Keratinocyte (primary cell): ENCODE data around the gene GBP1. TPM values are rescaled to one million over a fixed set of nuclear protein-coding genes. Genes with fewer than 3 reads are reported as not detected.
"Not testable (repeated sequence)": the region's sequence is repeated elsewhere in the genome, so short reads cannot be mapped to it uniquely, and the experiment has no call there.

Experiments used
- DNase-seq: peaks from one replicate; pipeline ENCODE4 v3.0.0-alpha.2; 2011; ENCODE audit warnings: low read depth, missing footprints, low spot score
- FAIRE-seq: peaks from 2 replicates; lab custom pipeline; 2011; peaks lifted over from hg19 to GRCh38; lab: Jason Lieb, UNC
- H2AFZ ChIP-seq: 2 replicates; pipeline ENCODE4 v1.6.0; 2012; ENCODE audit warnings: low read length, control low read depth, inconsistent platforms; ENCODE audit not compliant: control insufficient read depth
- H3K27ac ChIP-seq: 2 replicates; pipeline ENCODE4 v1.5.1; 2011; ENCODE audit warnings: low read length; ENCODE audit not compliant: control insufficient read depth, insufficient read depth
- H3K27me3 ChIP-seq: 3 replicates; pipeline ENCODE4 v1.6.0; 2011; ENCODE audit warnings: low read length; ENCODE audit not compliant: control insufficient read depth, insufficient read depth; ENCODE audit errors: extremely low read depth
- H3K36me3 ChIP-seq, 2 experiments: 2 replicates in 1 of 2; 3 replicates in 1 of 2; pipeline ENCODE4 v1.5.1; 2011; ENCODE audit warnings: low read length in 2 of 2, mild to moderate bottlenecking in 1 of 2; ENCODE audit not compliant: control insufficient read depth in 2 of 2, insufficient read depth in 2 of 2; ENCODE audit errors: extremely low read depth in 1 of 2
- H3K4me1 ChIP-seq: 3 replicates; pipeline ENCODE4 v1.5.1; 2011; ENCODE audit warnings: low read length; ENCODE audit not compliant: control insufficient read depth, insufficient read depth; ENCODE audit errors: extremely low read depth
- H3K4me2 ChIP-seq: 3 replicates; pipeline ENCODE4 v1.6.0; 2011; ENCODE audit warnings: low read depth, low read length; ENCODE audit not compliant: control insufficient read depth, insufficient read depth; ENCODE audit errors: extremely low read depth
- H3K4me3 ChIP-seq, 3 experiments: fragments of 200-600 bp in 1 of 3; sonication (generic) in 1 of 3; 2 replicates in 2 of 3; 3 replicates in 1 of 3; pipeline ENCODE4 v1.5.1; 2011 to 2016; ENCODE audit warnings: low read length in 3 of 3, mild to moderate bottlenecking in 3 of 3, control low read depth in 2 of 3, inconsistent platforms in 1 of 3, low read depth in 1 of 3, mixed read lengths in 1 of 3, mixed run types in 1 of 3, moderate library complexity in 1 of 3; ENCODE audit not compliant: control insufficient read depth in 2 of 3, insufficient read depth in 2 of 3; ENCODE audit errors: extremely low read depth in 1 of 3
- H3K79me2 ChIP-seq: 2 replicates; pipeline ENCODE4 v1.6.0; 2012; ENCODE audit warnings: low read length; ENCODE audit not compliant: control insufficient read depth, insufficient read depth
- H3K9ac ChIP-seq: 3 replicates; pipeline ENCODE4 v1.6.0; 2011; ENCODE audit warnings: low read length; ENCODE audit not compliant: control insufficient read depth, insufficient read depth; ENCODE audit errors: extremely low read depth
- H3K9me1 ChIP-seq: 3 replicates; pipeline ENCODE4 v1.6.0; 2011; ENCODE audit warnings: low read length; ENCODE audit not compliant: control insufficient read depth, insufficient read depth; ENCODE audit errors: extremely low read depth
- H3K9me3 ChIP-seq: 2 replicates; pipeline ENCODE4 v1.5.1; 2012; ENCODE audit warnings: low read depth, low read length; ENCODE audit not compliant: control insufficient read depth
- H4K20me1 ChIP-seq: 3 replicates; pipeline ENCODE4 v1.6.0; 2011; ENCODE audit warnings: low read length; ENCODE audit not compliant: control insufficient read depth, insufficient read depth; ENCODE audit errors: extremely low read depth
- CTCF ChIP-seq, 3 experiments: IDR thresholded peaks in 1 of 3; conservative IDR thresholded peaks in 1 of 3; optimal IDR thresholded peaks in 1 of 3; 2 replicates in 2 of 3; 3 replicates in 1 of 3; pipeline versions ENCODE3 to v1.5.1; 2011; ENCODE audit warnings: low read length in 3 of 3, mild to moderate bottlenecking in 3 of 3, moderate library complexity in 2 of 3, control low read depth in 1 of 3, inconsistent platforms in 1 of 3; ENCODE audit not compliant: insufficient read depth in 2 of 3; ENCODE audit errors: extremely low read depth in 1 of 3
- EZH2 ChIP-seq: IDR thresholded peaks from one replicate; pipeline ENCODE4 v1.6.1; 2012; ENCODE audit warnings: inconsistent platforms, mild to moderate bottlenecking, low read length, moderate library complexity
- dilution Hi-C: fragments of 300-500 bp; cut with MboI; formaldehyde crosslinking; loops from one replicate; pipeline ENCODE4 v1.7.0; 2020; ENCODE audit warnings: low sequenced_read_pairs; ENCODE audit not compliant: extremely low pct_ligation_motif_present
- polyA plus RNA-seq, 5 experiments: library from polyadenylated mRNA; depleted of rRNA in 3 of 5; stranded (reverse) in 3 of 5; stranded (forward) in 1 of 5; unstranded in 1 of 5; fragments of >200 nt; gene quantifications; 1 replicate in 1 of 5; 2 replicates in 3 of 5; 3 replicates in 1 of 5; pipeline versions ENCODE4 v1.2.1 to v1.2.3, GENCODE V29; 2011 to 2012; ENCODE audit warnings: missing spikeins in 2 of 5, low read depth in 1 of 5, low replicate concordance in 1 of 5

GBP1 gene
- polyA plus RNA-seq, 1 donor (not counting 4 experiments of a cell fraction or from before 2014, with no cell fraction given): 22.7 TPM

- dilution Hi-C loops: no loop called here
- no peak for FAIRE-seq
Measured at GRCh38 chr1:89081005-89081404, 16.0 kb upstream of the GBP1 start.

GRCh38 chr1:89080068-89080467 is 15.1 kb upstream of the GBP1 start:
- FAIRE-seq, H3K27me3 ChIP-seq, H3K4me1 ChIP-seq, H3K79me2 ChIP-seq, H3K4me2 ChIP-seq, H3K9ac ChIP-seq, H2AFZ ChIP-seq, H3K9me1 ChIP-seq, H3K4me3 ChIP-seq, dilution Hi-C loops, H3K27ac ChIP-seq, H3K36me3 ChIP-seq, H3K9me3 ChIP-seq, H4K20me1 ChIP-seq, DNase-seq: not testable (repeated sequence)

More at GRCh38 chr1:89081005-89081404, 16.0 kb upstream of the GBP1 start:
- Histone ChIP-seq H3K9me1 (no peaks in the 10 kb centered on the region), H3K4me2 (no peak overlapping the region), H4K20me1 (no peaks in the 10 kb centered on the region), H3K4me3 (no peak overlapping the region), H3K4me1 (no peaks in the 10 kb centered on the region), H3K36me3 (no peaks in the 10 kb centered on the region), H3K27ac (no peak overlapping the region), H3K27me3 (no peaks in the 10 kb centered on the region), H3K79me2 (no peaks in the 10 kb centered on the region), H2AFZ (no peak overlapping the region), H3K9ac (no peak overlapping the region), H3K9me3 (no peaks in the 10 kb centered on the region)
- TF ChIP-seq EZH2: no peak
- no peak for TF ChIP-seq CTCF (optimal IDR thresholded peaks at IDR 0.05 in 1 of 3, IDR thresholded peaks at IDR 0.05 in 1 of 3, conservative IDR thresholded peaks at IDR 0.05 in 1 of 3; ENCODE audit: extremely low read depth in 1 of 3, insufficient read depth in 2 of 3, low read length in 3 of 3)
- no peak for DNase-seq

- H3K4me1 ChIP-seq, H3K4me3 ChIP-seq, H3K9me1 ChIP-seq, FAIRE-seq, H3K27ac ChIP-seq, H3K4me2 ChIP-seq, H3K79me2 ChIP-seq, DNase-seq, H3K36me3 ChIP-seq, H4K20me1 ChIP-seq, H3K9ac ChIP-seq, H2AFZ ChIP-seq, H3K9me3 ChIP-seq, H3K27me3 ChIP-seq, dilution Hi-C loops: not testable (repeated sequence)
Measured at GRCh38 chr1:89072466-89073065, 7.6 kb upstream of the GBP1 start.
